H7 (cell line): ENCODE data around the gene CFAP97. TPM values are rescaled to one million over a fixed set of nuclear protein-coding genes. Genes with fewer than 3 reads are reported as not detected.

ENCODE experiments used
- DNase-seq: peaks from one replicate; pipeline ENCODE4 v3.0.0; 2012
- H3K27me3 ChIP-seq: 2 replicates; pipeline ENCODE4 v1.6.0; 2011; ENCODE audit warnings: mild to moderate bottlenecking, low read length; ENCODE audit not compliant: control insufficient read depth, insufficient read depth
- H3K36me3 ChIP-seq: replicated peaks from 2 replicates; pipeline ENCODE4 v1.5.1; 2011; ENCODE audit warnings: low read length; ENCODE audit not compliant: control insufficient read depth, insufficient read depth
- H3K4me3 ChIP-seq: 2 replicates; pipeline ENCODE4 v1.5.1; 2011; ENCODE audit warnings: low read depth, mild to moderate bottlenecking, control low read depth, low read length, moderate library complexity; ENCODE audit not compliant: insufficient read depth
- total RNA-seq: library from RNA; depleted of rRNA; stranded (reverse); fragments of >200 nt; shearing (Covaris generic); gene quantifications from 2 replicates; pipeline ENCODE4 v1.2.3, GENCODE V29; 2014

Gene CFAP97
- total RNA-seq, 1 experiment from 2014 or later: 24.0 TPM

DNA sequence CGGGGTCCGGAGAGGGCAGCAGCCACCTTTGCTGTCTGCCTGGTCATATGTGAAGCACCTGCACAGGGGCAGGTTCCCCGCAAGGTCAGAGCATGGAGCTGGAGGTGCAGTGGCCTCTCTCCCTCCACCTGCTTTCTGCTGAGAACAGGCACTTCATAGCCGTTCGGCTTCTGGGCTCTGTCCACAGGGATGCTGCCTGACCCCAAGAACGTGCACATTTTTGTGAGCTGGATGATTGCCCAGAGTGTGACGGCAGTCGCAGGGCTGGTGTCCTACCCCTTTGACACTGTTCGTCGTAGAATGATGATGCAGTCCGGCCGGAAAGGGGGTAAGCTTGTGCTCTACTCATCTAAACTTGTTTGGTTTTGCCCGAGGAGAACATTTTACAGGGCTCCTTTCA, 58.2 kb downstream of the CFAP97 start:
- DNase-seq: no peak
- peaks cover 5% of the 10 kb centered on the region for H3K36me3 ChIP-seq
- H3K27me3 ChIP-seq: peaks cover 1% of the 10 kb centered on the region; the same call in 1 of the 2 replicates
- no peak overlapping the region for H3K4me3 ChIP-seq

DNA sequence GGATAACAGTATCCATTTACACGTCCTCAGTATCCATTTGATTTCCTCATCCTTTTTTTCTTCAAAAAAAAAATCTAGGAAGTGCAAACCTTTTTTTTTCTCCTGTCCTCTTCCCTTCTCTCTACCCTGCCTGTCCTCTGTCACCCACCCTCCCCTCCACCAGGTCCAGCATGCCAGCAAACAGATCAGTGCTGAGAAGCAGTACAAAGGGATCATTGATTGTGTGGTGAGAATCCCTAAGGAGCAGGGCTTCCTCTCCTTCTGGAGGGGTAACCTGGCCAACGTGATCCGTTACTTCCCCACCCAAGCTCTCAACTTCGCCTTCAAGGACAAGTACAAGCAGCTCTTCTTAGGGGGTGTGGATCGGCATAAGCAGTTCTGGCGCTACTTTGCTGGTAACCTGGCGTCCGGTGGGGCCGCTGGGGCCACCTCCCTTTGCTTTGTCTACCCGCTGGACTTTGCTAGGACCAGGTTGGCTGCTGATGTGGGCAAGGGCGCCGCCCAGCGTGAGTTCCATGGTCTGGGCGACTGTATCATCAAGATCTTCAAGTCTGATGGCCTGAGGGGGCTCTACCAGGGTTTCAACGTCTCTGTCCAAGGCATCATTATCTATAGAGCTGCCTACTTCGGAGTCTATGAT, 59.1 kb downstream of the CFAP97 start:
- no peak for DNase-seq
- Histone ChIP-seq H3K27me3 (peaks cover 1% of the 10 kb centered on the region; the same call in 1 of the 2 replicates), H3K36me3 (peaks cover 5% of the 10 kb centered on the region), H3K4me3 (no peak overlapping the region)

DNA sequence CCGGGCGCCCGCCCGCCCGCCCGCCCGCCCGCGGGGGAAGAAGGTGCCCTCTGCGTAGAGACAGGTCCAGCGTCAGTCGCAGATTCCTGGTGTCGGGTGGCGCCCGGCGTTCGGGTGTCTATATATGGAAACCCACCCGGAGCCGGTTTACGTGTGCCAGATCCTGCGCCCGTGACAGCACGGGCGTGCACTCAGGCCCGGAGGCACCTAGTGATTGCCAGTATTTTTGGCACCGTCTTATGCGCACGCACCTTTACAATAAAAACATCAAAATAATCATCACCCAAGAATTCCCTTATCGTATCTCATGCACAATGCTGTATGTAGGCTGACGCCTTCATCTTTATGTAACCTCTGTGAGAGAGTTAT, 60.2 kb downstream of the CFAP97 start:
- peak overlapping the region; percentile 85 for H3K4me3 ChIP-seq
- DNase-seq: no peak
- peaks cover 1% of the 10 kb centered on the region; the same call in 1 of the 2 replicates for H3K27me3 ChIP-seq
- peaks cover 5% of the 10 kb centered on the region for H3K36me3 ChIP-seq

DNA sequence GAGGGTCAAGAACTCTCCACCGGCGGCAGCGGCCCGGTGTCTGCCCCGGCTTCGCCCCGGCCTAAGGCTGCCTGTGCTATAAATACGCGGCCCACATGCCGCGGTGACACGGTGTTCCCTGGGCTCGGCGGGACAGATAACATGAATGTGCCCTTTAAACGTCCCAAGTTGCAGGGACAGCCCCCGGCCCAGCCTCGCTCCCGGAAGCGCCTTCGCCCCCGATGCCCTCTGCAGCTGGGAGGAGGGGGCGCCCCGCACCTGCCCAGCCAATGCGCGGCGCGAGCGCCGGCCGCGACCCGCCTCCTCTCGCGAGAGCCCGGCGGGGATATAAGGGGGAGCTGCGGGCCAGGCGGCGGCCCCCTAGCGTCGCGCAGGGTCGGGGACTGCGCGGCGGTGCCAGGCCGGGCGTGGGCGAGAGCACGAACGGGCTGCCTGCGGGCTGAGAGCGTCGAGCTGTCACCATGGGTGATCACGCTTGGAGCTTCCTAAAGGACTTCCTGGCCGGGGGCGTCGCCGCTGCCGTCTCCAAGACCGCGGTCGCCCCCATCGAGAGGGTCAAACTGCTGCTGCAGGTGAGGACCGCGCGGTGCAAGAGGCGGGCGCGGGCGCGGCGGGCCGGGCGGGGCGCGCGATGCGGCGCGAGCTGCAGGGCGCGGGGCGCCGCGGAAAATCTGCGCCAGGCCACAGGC, 60.7 kb downstream of the CFAP97 start, which contains the start of gene SLC25A4:
Gene SLC25A4, plus strand, starts transcription at position 355 of the 689 bp plus-strand sequence. Its CDS starts 107 bp downstream, at position 462.
- DNase-seq: peak; percentile 97
- Histone ChIP-seq H3K4me3 (peak within 1 kb of the TSS; percentile 85), H3K36me3 (peaks cover 5% of the 10 kb centered on the region), H3K27me3 (peaks cover 1% of the 10 kb centered on the region; the same call in 1 of the 2 replicates)

DNA sequence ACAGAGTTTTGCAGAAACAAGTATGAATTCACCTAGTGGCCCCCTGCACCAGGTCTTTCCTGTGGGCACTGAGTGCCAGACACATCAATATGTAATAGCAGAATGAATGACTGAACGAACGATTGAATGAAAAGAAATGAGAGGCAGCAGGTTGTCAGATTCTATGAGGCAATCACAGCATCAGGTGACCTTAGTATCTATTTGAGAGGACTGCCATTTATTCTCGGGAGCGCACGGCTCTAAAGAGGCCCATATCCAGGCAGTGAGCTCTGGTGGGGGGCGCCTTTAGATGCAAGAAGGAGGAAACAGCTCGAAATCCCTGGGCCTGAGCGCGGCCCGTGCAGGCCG, 61.3 kb downstream of the CFAP97 start:
- DNase-seq: no peak
- H3K27me3 ChIP-seq: peaks cover 1% of the 10 kb centered on the region; the same call in 1 of the 2 replicates
- peaks cover 5% of the 10 kb centered on the region for H3K36me3 ChIP-seq
- H3K4me3 ChIP-seq: peak overlapping the region; percentile 85

DNA sequence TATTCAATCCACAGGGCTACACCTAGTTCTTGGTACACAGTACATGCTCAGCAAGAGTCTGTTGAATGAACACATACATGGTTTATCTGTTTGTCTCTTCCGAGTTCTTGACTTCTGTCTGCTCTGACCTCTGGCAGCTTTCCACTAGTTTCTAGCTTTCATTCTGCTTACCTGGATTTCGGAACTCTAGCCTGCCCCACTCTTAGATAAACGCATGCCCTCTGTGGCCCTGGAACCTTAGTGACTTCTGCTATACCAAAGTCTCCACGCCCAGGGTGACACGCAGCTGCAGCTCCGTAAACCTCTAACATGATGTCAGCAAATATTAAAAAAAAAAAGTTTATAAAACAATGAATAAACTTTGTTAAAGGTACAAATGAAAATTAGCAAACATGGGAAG, 62.0 kb downstream of the CFAP97 start:
- Histone ChIP-seq H3K4me3 (no peak overlapping the region), H3K36me3 (peaks cover 5% of the 10 kb centered on the region), H3K27me3 (peaks cover 1% of the 10 kb centered on the region; the same call in 1 of the 2 replicates)
- DNase-seq: no peak

DNA sequence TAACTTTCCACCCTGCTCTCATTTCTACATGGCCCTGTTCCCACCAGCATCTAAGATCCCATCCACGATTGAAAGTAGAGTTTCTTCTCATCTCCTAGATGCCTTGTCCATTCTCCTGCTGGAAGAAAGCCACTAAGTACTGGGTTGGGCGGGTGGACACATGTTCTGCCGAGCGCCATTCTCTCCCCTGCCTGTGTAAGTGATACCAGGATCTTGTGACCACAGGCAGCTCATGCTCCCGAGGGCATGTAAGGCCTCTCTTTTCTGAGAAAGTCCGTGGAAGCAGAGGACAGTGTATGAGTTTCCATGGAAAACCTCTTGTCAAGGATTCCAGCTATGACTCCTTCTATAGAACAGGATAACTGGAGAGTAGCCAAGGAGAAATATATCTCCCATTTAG, 64.1 kb downstream of the CFAP97 start:
- no peaks in the 10 kb centered on the region for H3K36me3 ChIP-seq
- no peak overlapping the region for H3K4me3 ChIP-seq
- H3K27me3 ChIP-seq: peaks cover 1% of the 10 kb centered on the region; the same call in 1 of the 2 replicates
- DNase-seq: no peak

DNA sequence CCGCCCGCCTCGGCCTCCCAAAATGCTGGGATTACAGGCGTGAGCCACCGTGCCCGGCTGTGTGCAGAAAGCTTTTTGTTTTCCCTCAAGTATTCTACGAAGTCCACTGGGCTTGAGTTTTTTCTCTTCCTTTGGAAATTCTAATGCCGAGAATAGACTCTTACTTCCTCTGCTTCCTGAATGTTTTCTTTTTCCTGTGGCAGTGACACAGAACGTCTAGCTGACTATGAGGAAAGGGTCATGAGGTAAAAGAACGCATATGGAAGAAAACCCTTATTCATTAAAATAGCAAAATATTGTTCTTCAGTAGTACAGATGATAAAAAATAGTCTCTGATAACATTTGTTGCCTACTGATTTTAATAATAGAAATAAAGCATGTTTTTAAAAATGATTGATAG, 65.6 kb downstream of the CFAP97 start:
- H3K27me3 ChIP-seq: no peaks in the 10 kb centered on the region
- H3K36me3 ChIP-seq: no peaks in the 10 kb centered on the region
- no peak for DNase-seq
- H3K4me3 ChIP-seq: no peak overlapping the region

DNA sequence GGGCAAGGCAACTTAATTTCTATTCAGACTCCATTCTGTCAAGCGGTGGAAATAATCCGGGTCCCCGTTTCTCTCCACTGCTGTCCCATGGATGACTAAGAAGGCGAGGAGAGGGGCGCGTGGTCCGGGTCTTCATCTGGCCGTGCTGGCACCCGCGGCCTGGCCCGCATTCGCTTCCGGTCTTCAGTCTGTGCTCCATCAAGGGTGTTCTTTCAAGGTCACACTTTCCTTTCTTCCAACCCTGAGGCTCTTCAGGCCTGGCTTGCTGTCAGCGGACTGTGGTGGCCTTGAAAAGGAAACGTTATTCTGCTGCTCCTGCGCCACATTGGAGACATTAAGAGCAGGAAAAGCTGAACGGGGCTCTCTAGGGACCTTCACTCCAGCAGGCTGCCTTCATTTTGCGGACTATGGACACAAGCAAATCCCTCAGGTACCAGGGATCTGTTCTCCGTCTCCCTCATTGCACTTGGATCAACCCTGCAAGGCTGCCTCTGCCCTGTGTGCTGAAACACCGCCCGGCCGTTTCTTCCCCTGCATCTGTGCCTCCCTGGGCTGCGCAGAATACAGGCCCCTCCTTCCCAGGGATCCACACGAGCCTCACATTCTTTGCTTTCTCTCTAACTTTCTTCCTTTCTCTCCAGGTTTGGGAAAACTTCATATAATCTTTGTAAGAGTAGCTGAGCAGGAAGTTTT, 66.4 kb downstream of the CFAP97 start:
- no peak overlapping the region for H3K4me3 ChIP-seq
- H3K36me3 ChIP-seq: no peaks in the 10 kb centered on the region
- no peaks in the 10 kb centered on the region for H3K27me3 ChIP-seq
- no peak for DNase-seq

DNA sequence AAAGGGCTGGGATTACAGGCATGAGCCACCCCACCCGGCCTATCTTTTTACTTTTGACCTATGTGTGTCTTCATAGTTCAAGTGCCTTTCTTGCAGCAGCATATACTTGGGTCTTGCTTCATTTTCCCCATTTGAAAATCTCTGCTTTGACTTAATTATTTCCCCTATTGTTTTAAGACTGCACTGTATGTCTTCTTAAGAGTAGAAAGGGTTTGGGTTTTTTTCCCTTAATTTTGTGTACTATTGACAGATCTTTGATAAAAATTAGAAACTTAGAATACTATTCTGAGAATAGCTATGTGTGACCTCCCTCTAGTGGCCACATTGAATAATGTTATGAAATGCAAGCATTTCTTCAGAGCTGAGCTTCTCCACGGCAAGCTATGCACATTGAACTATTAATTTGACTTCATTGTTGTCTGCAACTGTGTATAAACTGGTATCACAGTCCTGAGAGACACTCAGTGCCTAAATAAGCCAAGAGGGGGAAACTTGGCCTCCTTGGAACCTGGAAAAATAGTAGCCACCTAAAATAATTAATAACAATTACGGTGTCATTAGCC, 69.4 kb downstream of the CFAP97 start:
- H3K27me3 ChIP-seq: no peaks in the 10 kb centered on the region; the same call in 1 of the 2 replicates
- peak; percentile 68 for DNase-seq
- H3K4me3 ChIP-seq: no peak overlapping the region
- H3K36me3 ChIP-seq: no peaks in the 10 kb centered on the region

DNA sequence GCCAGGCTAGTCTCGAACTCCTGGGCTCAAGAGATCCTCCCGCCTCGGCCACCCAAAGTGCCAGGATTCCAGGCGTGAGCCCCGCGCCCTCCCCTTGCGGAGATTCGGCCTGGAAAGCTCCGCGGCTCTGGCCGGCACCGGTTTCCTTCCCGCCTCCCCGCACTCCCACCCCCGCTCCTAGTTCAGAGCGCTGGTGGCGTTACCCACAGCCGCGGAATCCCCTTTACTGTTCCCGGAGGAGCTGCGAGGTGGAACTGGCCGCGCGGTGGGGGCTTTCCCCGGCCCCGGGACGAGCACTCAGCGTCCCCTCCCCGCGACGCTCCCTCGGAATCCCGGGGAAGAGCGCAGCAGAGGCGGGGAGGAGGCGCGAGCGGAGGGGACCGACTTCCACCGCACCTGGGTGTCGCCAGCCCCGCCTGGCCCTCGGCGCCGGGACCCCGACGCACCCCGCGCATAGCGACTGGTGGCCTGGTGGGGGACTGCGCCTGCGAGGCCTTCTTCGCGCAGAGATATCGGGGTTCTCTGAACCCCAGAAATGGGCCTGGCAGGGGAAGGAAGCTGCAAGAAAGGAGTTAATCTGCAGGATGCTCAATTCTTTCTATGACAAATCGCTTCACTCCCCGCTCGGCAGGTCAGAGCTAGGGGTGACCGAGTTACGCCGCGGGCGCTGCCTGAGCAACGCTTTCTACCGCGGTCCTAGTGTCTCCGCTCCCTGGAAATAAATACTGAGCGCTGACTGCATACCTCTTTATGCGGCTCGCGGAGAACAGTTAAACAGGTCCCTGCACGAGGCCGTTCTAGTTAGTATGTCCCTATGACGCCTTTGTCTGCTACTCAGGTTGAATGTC, 75.3 kb downstream of the CFAP97 start:
- Histone ChIP-seq H3K36me3 (no peaks in the 10 kb centered on the region), H3K4me3 (peak overlapping the region; percentile 61), H3K27me3 (peaks cover 25% of the 10 kb centered on the region)
- DNase-seq: peak; percentile 91

DNA sequence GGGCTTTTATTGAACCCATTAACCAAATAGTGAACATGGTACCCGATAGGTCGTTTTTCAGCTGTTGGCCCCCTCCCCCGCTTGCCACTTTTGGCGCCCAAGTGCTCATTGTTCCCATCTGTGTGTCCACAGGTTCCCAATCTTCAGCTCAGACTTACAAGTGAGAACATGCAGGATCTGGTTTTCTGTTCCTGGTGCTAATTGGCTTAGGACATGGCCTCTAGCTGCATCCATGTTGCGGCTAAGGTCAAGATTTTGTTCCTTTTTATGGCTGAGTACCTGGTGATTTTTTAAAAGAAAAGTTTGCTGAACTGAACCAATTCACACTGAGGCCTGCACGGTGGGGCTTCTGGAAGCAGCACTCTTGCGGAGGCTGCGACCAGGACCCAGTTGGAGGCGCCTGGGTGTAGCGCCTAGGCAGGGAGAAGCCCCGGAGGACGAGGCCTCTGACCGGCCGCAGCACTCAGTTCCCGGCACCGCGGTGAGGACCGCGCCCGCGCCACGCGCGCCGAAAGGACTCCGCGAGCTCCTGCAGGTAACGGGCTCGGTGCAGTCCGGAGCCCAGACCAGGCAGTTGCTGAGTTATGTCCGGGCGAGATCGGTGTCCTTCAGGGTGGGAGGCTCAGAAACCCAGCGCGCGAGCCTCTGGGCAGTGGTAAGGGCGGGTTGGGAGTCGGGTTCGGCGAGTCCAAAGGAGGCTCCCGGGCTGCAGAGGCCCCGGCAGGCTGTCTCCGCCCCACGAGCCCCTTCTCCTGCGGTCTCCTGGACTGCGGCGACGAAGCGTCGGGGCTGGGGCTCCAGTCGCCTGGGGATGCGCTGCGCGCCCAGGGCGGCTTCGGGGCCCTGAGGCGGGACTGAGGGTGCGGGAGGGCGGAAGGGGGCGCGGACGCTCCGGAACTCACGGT, 76.5 kb downstream of the CFAP97 start:
- Histone ChIP-seq H3K4me3 (peak overlapping the region; percentile 60), H3K36me3 (no peaks in the 10 kb centered on the region), H3K27me3 (peaks cover 25% of the 10 kb centered on the region)
- peak; percentile 85 for DNase-seq

DNA sequence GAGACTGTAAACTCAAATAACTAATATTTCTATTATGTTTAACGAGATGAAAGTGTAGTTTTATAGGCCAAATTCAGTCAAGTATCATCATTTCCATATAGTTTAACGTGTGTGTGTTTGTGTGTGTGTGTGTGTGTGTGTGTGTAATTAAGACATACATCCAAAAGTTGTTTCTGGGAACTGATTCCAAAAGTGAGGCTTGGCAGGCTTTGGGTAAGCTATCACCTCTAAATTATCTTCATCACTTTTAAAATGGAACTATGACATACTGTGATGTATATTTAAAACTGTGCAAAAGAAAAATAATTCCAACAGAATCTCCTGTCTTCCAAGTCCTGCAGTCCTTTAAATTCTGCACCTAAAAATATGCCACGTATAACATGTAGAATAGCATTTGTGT, 79.8 kb downstream of the CFAP97 start:
- Histone ChIP-seq H3K4me3 (no peak overlapping the region), H3K27me3 (peaks cover 22% of the 10 kb centered on the region), H3K36me3 (no peaks in the 10 kb centered on the region)
- no peak for DNase-seq
